ENCODE measurements around the gene SNAI1. TPM values are rescaled to one million over a fixed set of nuclear protein-coding genes. Genes with fewer than 3 reads are reported as not detected.
"Not testable (repeated sequence)": the region's sequence is repeated elsewhere in the genome, so short reads cannot be mapped to it uniquely, and the experiment has no call there.

Gene SNAI1
- total RNA-seq, 1 donor from 2014 or later, result 1.4 TPM

DNA sequence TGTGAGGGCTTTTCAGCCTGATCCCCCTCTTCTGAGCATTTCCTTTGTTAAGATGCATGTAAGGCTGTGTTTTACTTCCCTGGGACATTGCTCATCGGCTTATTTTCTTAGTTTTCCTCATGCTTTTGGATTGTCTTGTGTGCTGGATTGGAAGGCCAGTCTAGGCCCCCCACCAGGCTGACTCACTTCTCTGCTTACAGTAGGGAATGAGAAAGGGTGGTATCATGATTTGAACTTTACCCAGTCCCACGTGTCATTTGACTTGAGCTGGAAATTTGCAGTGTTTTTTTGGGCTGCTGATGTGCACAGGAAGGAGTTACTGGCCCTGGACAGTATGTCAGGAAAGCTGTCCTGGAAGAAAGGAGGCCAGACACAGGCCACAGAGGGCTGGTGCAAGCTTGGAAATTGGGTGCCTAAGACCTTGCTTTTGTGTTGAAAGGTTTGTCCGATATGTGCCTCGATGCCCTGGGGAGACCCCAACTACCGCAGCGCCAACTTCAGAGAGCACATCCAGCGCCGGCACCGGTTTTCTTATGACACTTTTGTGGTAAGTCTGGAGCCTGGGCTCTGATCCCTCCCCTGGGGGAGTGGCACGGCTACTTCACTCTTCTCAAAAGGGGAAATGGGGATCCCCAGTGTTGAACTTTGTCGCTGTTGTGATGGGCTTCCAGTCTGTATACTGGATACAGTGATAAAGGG, 33.8 kb upstream of the SNAI1 start:
- no peak overlapping the region for H3K4me3 ChIP-seq (ENCODE audit: low read depth, low read length)
- TF ChIP-seq, protein P1, sequence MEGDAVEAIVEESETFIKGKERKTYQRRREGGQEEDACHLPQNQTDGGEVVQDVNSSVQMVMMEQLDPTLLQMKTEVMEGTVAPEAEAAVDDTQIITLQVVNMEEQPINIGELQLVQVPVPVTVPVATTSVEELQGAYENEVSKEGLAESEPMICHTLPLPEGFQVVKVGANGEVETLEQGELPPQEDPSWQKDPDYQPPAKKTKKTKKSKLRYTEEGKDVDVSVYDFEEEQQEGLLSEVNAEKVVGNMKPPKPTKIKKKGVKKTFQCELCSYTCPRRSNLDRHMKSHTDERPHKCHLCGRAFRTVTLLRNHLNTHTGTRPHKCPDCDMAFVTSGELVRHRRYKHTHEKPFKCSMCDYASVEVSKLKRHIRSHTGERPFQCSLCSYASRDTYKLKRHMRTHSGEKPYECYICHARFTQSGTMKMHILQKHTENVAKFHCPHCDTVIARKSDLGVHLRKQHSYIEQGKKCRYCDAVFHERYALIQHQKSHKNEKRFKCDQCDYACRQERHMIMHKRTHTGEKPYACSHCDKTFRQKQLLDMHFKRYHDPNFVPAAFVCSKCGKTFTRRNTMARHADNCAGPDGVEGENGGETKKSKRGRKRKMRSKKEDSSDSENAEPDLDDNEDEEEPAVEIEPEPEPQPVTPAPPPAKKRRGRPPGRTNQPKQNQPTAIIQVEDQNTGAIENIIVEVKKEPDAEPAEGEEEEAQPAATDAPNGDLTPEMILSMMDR (conservative IDR thresholded peaks at IDR 0.05; ENCODE audit: low read depth, low read length), result no peak
- no peak for DNase-seq (ENCODE audit: low read depth)

DNA sequence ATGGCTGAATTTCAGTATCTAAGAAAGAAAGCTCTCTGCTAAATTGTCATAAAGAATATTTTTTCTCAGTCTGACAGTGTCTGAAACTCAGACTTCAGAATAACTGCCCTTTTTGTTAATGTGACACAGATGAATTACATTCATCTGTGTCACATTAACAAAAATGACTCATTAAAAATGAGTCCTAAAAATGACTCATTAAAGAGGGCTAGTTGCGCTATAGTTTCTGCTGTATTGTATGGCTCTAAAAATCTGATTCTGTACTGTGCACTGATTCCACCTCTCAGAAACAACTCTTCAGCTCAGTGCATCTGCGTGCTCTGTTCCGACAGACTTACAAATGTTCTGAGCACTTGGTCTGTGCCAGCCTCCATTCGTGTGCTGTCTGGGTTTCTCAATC, 31.6 kb upstream of the SNAI1 start:
- TF ChIP-seq, protein P1 (conservative IDR thresholded peaks at IDR 0.05; ENCODE audit: low read depth, low read length), result no peak
- no peak for DNase-seq (ENCODE audit: low read depth)
- no peak overlapping the region for H3K4me3 ChIP-seq (ENCODE audit: low read depth, low read length)

DNA sequence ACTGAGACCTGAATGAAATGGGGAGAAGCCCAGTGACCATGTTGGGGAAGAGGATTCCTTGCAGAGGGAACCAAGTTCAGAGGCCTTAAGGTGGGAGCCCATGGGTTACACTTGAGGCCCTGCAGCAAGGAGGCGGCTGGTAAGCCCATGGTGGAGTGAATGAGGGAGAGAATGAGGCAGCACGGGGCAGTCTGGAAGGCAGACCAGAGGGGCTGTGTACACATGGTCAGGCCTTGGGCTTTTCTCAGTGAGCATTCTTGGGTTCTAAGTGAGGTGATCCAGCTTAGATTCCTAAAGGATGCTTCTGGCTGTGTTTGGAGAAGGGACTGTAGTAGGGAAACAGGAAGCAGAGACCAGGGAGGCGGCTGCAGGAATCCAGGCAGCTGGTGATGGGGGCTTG, 27.6 kb upstream of the SNAI1 start:
- no peak overlapping the region for H3K4me3 ChIP-seq (ENCODE audit: low read depth, low read length)
- no peak for DNase-seq (ENCODE audit: low read depth)
- TF ChIP-seq, protein P1 (conservative IDR thresholded peaks at IDR 0.05; ENCODE audit: low read depth, low read length), result no peak

DNA sequence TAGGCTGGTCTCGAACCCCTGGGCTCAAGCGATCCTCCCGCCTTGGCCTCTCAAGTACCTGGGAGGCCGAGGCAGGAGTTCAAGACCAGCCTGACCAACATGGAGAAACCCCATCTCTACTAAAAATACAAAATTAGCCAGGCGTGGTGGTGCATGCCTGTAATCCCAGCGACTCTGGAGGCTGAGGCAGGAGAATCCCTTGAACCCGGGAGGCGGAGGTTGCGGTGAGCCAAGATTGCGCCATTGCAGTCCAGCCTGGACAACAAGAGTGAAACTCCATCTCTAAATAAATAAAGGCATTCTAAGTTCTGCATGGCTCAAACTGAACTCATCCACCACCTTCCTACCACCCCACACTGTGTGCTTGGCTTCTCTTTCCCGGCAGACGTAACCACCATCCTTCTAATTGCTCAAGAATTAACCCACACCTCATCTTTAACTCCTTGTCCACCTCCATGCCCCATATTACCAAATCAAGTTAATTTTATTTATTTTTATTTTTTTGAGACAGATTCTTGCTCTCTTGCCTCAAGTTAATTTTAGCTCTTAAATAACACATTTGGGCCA, 26.9 kb upstream of the SNAI1 start:
- not testable (repeated sequence) for DNase-seq (ENCODE audit: low read depth)

DNA sequence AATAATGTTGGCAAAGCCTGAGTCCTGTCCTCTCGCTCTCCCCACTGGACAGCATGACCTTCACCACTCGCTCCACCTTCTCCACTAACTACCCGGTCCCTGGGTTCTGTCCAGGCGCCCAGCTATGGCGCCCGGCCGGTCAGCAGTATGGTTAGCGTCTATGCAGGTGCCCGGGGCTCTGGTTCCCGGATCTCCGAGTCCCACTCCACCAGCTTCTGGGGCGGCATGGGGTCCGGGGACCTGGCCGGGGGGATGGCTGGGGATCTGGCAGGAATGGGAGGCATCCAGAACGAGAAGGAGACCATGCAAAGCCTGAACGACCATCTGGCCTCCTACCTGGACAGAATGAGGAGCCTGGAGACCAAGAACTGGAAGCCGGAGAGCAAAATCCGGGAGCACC, 26.1 kb upstream of the SNAI1 start:
- TF ChIP-seq, protein P1 (conservative IDR thresholded peaks at IDR 0.05; ENCODE audit: low read depth, low read length), result no peak
- no peak overlapping the region for H3K4me3 ChIP-seq (ENCODE audit: low read depth, low read length)
- no peak for DNase-seq (ENCODE audit: low read depth)

More for the DNA sequence above, 26.9 kb upstream of the SNAI1 start:
- H3K4me3 ChIP-seq (ENCODE audit: low read depth, low read length), result not testable (repeated sequence)

DNA sequence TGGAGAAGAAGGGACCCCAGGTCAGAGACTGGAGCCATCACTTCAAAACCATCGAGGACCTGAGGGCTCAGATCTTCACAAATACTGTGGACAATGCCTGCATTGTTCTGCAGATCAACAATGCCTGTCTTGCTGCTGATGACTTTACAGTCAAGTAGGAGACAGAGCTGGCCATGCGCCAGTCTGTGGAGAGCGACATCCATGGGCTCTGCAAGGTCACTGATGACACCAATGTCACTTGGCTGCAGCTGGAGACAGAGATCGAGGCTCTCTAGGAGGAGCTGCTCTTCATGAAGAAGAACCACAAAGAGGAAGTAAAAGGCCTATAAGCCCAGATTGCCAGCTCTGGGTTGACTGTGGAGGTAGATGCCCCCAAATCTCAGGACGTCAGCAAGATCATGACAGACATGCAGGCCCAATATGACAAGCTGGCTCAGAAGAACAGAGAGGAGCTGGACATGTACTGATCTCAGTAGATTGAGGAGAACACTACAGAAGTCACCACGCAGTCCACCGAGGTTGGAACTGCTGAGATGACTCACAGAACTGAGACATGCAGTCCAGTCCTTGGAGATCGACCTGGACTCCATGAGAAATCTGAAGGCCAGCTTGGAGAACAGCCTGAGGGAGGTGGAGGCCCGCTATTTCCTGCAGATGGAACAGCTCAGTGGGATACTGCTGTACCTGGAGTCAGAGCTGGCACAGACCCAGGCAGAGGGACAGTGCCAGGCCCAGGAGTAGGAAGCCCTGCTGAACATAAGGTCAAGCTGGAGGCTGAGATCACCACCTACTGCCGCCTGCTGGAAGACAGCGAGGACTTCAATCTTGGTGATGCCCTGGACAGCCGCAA, 25.5 kb upstream of the SNAI1 start:
- not testable (repeated sequence) for H3K4me3 ChIP-seq (ENCODE audit: low read depth, low read length); DNase-seq (ENCODE audit: low read depth)

DNA sequence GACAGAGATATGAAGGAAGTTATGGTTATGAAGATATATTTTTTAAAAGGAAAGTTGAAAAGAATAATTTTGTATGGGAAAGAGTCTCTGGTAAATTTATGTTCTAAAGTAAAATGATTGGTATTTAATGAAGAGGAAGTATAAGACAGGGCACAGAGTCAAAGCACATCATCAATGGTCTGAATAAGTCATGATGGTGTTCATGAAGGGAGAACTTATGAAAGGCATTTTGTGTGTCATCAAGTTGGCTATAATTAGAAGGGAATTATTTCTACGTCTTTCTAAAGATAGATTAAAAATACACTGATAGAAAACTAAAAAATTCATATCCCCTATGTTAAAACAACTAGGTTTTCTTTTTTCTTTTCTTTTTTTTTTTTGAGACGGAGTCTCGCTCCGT, 21.4 kb upstream of the SNAI1 start:
- no peak for DNase-seq (ENCODE audit: low read depth)
- TF ChIP-seq, protein P1 (conservative IDR thresholded peaks at IDR 0.05; ENCODE audit: low read depth, low read length), result no peak
- H3K4me3 ChIP-seq (ENCODE audit: low read depth, low read length), result no peak overlapping the region

Measured in epithelial cell of proximal tubule (primary cell).